Adrenal gland (tissue), 5 donors: ENCODE data around the gene FGF14.

Experiments
- POLR2A ChIP-seq, 2 donors: fragments of 450-650 bp; IDR thresholded peaks; one replicate each; pipeline ENCODE4 v1.6.1; 2017; ENCODE audit warnings: antibody characterized with exemption in 2 of 2, mild to moderate bottlenecking in 2 of 2, moderate library complexity in 1 of 2
- TF ChIP-seq, protein P1 (sequence below), 6 experiments: fragments of 450-650 bp in 4 of 6; fragments of 200-600 bp in 2 of 6; sonication (generic) in 1 of 6; IDR thresholded peaks; 1 replicate in 5 of 6; 2 replicates in 1 of 6; pipeline versions ENCODE4 v1.5.1 to v1.8.0; 2016 to 2021; ENCODE audit warnings: antibody characterized with exemption in 6 of 6, mild to moderate bottlenecking in 2 of 6, moderate library complexity in 1 of 6
- donor health status: DM: no; HTN: no; CAD: no.

- no peak for TF ChIP-seq POLR2A (IDR thresholded peaks at IDR 0.05)
- TF ChIP-seq, protein P1, sequence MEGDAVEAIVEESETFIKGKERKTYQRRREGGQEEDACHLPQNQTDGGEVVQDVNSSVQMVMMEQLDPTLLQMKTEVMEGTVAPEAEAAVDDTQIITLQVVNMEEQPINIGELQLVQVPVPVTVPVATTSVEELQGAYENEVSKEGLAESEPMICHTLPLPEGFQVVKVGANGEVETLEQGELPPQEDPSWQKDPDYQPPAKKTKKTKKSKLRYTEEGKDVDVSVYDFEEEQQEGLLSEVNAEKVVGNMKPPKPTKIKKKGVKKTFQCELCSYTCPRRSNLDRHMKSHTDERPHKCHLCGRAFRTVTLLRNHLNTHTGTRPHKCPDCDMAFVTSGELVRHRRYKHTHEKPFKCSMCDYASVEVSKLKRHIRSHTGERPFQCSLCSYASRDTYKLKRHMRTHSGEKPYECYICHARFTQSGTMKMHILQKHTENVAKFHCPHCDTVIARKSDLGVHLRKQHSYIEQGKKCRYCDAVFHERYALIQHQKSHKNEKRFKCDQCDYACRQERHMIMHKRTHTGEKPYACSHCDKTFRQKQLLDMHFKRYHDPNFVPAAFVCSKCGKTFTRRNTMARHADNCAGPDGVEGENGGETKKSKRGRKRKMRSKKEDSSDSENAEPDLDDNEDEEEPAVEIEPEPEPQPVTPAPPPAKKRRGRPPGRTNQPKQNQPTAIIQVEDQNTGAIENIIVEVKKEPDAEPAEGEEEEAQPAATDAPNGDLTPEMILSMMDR (IDR thresholded peaks at IDR 0.05) = no peak
Measured at GRCh38 chr13:101988140-101988539, 413.7 kb downstream of the FGF14 start.
